GM18951 (cell line): ENCODE measurements around the gene SLC39A11.
"Not testable (repeated sequence)": the region's sequence is repeated elsewhere in the genome, so short reads cannot be mapped to it uniquely, and the experiment has no call there.

Experiments
- POLR2A ChIP-seq: IDR thresholded peaks from 4 replicates; pipeline ENCODE4 v1.6.1; 2011; ENCODE audit warnings: mild to moderate bottlenecking; ENCODE audit not compliant: insufficient read length, insufficient read depth; ENCODE audit errors: extremely low read depth
- in situ Hi-C: fragments of 300-500 bp; cut with MboI; formaldehyde crosslinking; loops from one replicate; pipeline ENCODE4 v1.12.0; 2022; ENCODE audit warnings: low sequenced_read_pairs, mixed read lengths, inconsistent platforms; ENCODE audit not compliant: unreplicated experiment

SLC39A11 gene

GRCh38 chr17:73074566-73074965 is 17.9 kb downstream of the SLC39A11 start:
- no peak for TF ChIP-seq POLR2A
- in situ Hi-C loops: no loop called here

- in situ Hi-C loops: no loop called here
Observed at GRCh38 chr17:73072219-73072962, 20.1 kb downstream of the SLC39A11 start.

GRCh38 chr17:73071066-73071999 is 21.2 kb downstream of the SLC39A11 start:
- in situ Hi-C loops: no loop called here
- no peak for TF ChIP-seq POLR2A

More at GRCh38 chr17:73072219-73072962, 20.1 kb downstream of the SLC39A11 start:
- TF ChIP-seq POLR2A: no peak

- in situ Hi-C loops: no loop called here
Observed at GRCh38 chr17:73069841-73070240, 22.6 kb downstream of the SLC39A11 start.

GRCh38 chr17:73069164-73069770 is 23.2 kb downstream of the SLC39A11 start:
- TF ChIP-seq POLR2A: no peak
- in situ Hi-C loops: no loop called here

More at GRCh38 chr17:73069841-73070240, 22.6 kb downstream of the SLC39A11 start:
- TF ChIP-seq POLR2A: no peak

- in situ Hi-C loops: no loop called here
- TF ChIP-seq POLR2A: no peak
Observed at GRCh38 chr17:73068322-73069153, 23.9 kb downstream of the SLC39A11 start.

- in situ Hi-C loops: not testable (repeated sequence)
Observed at GRCh38 chr17:73067699-73068098, 24.8 kb downstream of the SLC39A11 start.

GRCh38 chr17:73067075-73067474 is 25.4 kb downstream of the SLC39A11 start:
- no peak for TF ChIP-seq POLR2A
- in situ Hi-C loops: no loop called here

GRCh38 chr17:73066148-73066884 is 26.2 kb downstream of the SLC39A11 start:
- TF ChIP-seq POLR2A: no peak
- in situ Hi-C loops: no loop called here

DNA sequence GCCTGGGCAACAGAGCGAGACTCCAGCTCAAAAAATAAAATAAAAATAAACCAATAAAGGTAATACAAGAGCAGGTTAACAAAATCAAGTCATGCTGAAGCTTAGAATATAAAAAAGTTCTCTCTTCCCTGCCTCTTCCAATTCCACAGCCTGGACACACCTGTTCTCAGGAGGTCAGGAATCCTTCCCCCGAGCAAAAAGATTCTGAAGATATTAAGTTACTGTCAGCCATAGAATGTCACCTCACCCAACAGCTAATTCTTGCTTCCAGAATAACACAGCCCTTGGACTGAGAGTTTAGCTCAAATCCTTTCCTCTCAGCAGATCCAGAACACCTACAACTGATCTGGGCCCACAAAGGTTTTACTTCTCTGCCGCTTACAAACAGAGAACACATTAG is 27.1 kb downstream of the SLC39A11 start:
- TF ChIP-seq POLR2A: no peak
- in situ Hi-C loops: no loop called here

- TF ChIP-seq POLR2A: no peak
- in situ Hi-C loops: no loop called here
Observed at GRCh38 chr17:73064084-73064938, 28.2 kb downstream of the SLC39A11 start.
